ENCODE measurements around the gene TSKU.

The TSKU gene

DNA sequence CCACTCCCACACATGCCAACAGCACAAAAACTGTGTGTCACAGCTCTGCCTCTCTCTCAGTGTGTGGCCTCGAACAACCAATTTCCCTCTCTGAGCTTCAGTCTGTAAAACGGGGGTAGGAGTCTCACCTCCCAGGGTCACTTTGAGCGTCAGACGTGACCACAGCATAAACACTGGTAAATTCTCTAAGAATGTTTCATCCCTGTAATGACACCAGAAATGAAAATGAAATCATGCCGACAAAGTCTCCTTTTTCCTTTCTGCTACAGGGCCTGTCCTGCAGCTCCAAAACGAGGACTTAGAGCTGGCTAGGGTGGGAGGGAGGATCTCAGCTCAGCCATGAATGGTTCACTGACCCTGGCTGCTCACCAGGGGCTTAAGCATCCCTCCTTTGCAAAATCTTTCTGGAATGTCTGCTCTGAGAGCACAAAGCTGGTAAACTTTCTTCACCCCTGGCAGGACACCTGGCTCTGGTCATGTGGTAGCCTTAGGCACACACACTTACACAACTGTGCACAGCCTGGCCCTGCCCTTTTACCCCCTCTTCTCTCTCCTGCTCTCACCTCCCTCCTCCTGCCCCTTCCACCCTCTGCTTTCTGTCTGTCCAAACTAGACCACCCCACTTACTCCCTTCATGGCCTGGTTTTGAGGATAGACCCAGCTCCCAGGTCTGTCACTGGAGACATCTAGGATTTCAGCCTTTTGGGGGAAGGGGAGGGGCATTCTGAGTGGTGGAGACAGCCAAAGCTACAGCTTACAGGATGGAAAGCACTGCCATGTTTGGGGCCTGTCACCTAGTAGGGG is 12.3 kb upstream of the TSKU start:
- peak; percentile 83 for DNase-seq (ENCODE audit: low spot score)

DNA sequence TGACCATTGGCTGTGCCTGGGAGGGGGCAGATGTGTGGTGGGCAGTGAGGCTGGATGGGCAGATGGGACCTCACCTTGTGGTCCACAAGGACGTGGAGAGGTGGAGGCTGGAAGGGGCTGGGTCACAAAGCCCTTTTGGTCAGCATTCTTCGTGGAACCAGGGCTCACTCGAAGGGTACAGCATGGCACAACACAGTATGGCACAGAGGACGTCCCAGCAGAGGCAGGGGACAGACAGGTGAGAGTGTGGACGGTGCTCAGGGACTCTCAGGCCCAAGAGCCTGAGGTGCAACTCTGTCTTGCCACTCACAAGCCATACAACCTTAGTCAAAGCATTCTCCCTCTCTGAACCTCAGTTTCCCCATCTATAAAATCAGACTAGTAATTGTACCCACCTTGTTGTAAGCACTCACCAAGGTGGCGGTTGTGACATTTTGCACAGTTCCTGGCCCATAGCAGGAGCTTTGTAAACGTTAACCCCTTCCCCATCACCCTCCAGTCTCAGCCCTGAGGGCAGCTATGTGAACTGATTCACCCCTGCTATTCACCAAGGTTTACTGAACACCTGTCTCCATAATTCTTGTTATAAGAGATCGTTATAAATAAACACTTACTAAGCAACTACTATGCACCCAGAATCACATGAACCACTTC is 11.6 kb upstream of the TSKU start:
- DNase-seq (ENCODE audit: low spot score) = no peak

DNA sequence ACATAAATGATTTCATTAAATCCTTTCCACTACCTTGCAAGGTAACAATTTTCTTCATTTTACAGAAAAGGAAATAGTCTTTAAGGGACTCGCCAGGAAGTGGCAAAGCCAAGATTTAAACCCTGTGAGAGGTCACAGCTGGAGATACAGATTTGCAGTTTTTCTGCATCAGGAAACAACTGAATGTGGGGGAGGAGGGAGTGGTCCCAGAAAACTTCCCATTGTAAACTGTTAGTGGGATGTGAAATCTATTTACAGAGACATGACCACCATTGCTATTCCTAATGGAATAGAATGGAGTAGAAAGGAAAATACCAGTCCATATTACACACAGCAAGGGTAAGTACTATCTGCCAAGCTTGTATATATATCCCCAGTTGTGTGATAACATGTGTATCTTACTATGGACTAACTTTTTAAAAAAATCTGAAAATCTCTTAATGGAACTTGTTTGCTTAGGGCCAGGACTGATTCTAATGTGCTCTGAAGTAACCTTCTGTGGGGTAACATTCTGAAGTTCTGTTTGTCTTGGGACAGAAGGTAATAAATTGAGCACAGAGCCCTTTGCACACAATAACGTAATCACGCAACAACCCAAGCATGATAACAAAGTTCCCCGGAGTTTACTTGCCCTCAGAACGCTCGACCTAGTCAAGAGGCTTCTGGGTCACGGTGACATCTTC is 10.9 kb upstream of the TSKU start:
- DNase-seq (ENCODE audit: low spot score) = no peak

DNA sequence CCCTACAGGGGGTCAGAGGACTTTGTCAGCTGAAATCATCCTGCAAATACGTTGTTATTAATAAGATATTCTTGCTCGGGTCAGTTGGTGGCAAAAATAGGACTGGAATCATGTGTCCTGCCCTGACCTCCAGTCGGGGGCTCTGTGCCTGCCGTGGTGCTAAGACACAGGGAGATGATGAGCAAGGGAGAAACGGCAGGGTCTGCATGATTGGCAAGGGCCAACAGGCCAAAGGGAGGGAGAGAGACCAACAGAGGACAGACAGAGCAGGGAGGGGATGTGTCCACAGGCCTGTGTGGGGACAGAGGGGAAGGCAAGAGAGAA is 10.4 kb upstream of the TSKU start:
- DNase-seq (ENCODE audit: low spot score) = no peak

DNA sequence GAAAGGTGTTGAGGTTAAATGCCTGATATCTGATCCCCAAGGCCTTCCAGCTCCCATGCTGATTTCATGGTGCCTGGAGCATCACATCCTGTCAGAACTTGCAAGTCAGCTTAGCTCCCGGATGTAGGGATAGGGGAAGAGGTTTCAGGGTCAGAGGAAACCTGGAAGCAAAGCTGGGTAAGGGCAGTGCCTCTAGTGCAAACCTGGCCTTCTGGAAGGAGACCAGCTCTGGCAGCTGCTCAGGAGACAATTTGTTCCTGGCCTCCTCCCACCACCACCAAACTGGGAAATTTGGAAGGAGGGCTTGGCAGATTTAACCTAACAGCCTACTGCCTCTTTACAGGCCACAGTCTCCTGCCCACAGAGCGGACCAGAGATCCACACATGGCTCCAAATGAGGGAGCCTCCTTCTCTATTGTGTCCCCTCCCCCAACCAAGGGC is 9.2 kb upstream of the TSKU start:
- no peak for DNase-seq (ENCODE audit: low spot score)

DNA sequence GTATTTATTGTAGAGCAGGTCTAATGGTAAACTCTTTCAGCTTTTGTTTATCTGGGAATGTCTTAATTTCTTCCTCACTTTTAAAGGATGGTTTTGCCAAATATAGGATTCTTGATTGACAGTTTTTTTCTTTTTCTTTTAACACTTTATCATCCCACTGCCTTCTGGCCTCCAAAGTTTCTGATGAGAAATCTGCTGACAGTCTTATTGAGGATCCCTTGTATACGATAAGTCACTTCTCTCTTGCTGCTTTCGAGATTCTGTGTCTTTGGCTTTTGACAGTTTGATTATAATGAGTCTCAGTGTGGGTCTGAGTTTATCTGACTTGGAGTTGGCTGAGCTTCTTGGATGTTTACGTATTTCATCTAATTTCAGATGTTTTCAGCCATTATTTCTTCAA is 6.7 kb upstream of the TSKU start:
- DNase-seq (ENCODE audit: low spot score) = no peak

DNA sequence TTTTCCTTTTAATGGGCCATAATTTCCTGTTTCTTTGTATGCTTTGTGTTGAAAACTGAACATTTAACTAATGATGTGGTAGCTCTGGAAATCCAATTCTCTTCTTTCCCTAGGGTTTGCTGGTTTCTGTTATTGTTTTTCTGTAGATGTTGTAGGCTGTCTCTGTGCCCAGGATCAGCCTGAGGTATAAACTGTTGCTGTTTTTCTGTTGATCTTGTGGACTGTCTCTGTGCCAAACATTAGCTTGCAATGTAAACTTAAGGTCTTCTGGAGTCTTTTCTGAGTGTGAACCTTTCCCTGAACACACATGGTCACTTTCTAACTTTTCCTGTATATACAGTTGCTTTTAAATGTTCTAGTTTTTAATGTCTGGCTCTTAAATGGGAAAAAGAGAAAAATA is 5.9 kb upstream of the TSKU start:
- no peak for DNase-seq (ENCODE audit: low spot score)

DNA sequence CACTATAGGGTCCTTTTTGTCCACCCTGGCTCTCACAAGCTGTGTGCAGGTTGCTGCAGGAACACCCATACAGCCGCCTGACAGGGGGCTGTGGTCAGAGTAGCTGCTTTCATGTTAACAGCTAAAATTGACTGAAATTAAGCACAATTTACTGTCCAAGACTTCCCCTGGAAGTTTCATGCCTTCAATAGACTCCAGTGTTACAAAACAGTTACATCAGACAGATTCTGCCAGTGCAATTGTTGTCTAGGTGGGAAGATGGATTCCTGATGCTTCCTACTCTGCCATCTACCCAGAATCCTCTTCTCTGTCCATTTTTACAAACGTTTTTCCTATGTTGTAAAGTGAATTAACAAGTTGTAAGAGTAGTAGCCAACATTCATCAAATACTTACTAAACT is 5.3 kb upstream of the TSKU start:
- no peak for DNase-seq (ENCODE audit: low spot score)

DNA sequence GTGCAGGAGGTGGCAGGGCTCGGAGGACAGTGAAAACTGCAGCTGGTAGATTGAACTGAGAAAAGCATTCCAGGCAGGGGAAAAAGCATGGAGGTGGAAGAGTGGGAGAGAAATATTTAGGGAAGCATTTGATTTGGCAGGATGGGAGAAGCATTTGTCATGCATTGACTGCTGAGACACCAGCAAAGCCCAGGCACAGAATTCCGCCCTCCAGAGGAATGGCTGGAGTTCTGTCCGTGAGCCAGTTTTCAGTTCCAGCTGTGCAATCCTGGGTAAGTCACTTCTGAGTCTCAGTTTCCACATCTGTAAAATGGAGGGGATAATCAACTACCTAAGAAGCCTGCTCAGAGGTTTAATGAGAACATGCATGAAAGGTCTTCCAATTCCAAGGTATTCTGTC is 4.3 kb upstream of the TSKU start:
- no peak for DNase-seq (ENCODE audit: low spot score)

DNA sequence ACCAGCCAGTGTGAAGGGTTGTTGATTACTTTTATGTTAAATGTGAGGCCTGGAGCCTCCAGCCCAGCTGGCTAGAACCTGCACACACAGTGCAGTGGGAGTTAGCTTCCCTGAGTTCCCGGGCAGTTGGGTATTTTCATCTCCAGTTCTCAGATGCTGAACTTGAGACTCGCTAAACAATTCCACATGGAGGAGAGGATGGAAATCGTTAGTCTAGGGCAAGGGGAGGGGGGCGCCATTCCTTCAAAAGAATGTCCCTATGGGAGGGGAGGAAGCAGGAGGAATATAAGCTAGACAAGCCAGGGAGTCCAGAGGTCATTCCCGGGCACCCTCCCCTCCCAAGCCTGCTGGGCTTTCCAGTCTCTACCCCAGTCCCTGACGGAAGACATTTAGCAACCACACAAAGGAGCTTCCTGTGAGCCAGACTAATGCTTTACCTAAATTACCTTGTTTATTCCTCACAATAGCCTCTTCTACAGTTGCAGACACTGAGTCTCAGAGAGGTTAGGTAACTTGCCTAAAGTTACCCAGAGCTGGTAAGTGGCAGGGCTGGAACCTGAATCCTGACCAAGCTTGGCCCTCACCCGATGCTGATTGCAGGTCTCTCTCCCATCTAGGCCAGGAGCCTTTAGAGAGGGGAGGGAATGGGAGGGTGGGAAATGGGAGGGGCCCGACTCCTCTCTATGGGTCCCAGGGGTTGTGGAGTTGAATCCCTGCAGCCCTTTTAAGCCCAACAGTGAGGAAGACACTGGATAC is 1.9 kb upstream of the TSKU start:
- DNase-seq (ENCODE audit: low spot score) = no peak

DNA sequence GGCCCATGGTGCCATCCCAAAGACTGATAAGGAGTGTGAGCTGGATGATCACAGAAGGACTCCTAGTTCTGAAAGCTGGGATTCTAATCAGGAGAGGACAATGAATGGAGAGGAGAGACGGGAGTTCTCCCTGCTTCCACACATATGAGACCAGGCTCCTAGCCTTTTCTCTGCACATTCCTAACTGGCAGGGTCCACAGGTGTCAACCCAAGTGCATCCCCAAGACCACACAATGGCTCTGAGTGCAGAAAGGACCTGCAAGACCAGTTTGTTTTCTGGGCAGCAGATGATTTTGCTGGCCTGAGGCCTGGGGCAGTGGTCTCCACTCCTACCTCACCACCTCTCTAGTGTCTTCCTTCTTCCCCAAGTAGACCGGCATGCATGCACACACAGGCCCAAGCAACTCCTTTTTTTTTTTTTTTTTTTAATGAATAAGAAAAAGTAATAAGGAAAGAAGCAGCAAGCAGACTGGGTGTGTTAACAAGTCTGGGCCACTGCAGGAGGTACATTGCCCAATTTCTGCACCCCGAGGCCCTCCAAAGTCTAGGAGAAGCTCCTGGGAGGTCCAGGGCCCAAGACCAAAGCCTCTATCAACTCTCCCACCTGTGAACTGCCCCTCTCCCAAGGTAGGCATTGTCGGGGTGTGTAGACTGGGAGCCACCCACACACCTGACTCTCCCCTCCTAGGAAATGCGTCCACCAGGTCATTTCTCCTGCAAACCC is 1.2 kb upstream of the TSKU start:
- DNase-seq (ENCODE audit: low spot score) = no peak

DNA sequence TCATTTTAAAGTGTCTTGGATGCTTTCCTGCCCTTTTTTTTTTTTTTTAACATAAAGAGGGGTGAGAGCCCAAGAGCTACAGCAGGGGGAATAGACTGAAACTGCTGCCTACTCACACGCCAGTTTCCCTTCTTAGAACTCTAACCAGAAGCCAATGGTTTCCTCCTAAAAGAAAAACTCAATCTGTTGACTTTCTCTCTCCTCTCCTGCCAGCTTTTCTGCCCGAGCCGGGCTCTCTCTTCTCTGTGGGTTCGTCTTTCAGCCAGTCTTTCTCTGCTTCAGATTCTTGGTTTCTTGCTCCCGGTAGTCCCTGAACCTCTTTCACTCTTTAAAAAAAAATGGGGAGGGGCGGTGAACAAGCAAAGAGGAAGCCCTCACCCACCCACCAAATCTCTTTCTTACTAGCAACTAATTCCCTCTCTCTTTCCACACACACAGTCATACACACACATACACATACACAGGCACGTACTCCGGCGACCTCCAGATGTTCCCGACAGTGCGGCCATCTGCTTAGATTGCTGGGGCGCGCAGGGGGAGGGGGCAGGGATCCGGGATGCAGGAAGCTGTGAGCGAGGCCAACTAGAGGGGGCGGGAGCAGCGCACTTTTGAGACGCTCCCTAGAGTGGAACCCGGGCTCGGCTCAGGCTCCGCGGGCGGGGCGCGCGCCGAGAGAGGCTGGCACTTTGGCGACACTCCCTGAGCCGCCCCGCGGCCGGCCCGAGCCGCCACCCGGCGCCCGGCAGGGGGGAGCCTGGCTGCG is 444 bp upstream of the TSKU start:
- peak; percentile 91 for DNase-seq (ENCODE audit: low spot score)

DNA sequence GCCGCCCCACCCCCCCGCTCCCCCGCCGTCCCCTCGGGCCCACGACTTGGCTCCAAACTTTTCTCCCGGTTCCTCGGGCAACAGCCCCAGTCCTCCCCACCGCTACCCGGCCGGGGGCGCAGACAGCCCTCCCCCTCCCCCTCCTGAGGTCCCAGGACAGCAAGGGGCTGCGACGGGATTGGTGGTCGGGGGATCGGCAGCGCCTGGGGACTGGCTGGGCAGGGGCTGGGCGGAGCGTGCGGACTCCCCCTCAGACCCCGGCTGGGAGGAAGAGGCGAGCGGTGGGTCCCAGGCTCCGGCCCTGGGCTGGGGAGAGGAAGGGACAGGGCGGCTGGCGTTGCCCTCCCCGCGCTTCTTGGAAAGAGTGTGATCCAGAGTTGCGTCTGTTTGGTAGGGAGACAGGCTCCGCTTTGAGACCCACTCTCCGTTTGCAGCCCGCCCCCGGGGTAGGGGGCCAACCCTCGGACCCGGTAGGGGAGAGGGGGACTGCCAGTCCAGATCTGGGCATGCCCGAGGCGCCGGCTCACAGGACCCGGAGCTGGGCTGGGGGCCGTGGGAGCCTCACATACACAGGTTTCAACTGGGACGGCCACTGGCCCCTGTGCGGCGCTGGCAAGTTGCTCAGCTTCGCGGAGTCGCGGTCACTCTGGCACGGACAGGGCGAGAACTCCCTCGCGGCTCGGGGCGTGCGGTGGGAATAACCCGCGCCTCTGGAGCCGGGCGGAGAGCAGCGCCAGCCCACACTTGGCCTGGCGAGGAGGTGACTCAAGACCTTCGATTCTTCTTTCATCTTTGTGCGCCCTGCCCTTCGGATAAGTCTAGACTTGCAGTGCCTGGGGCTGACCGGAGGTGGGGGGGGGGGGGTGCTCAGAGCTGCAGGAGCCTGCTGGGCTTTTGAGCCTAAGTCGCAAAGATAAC is 999 bp downstream of the TSKU start:
- DNase-seq (ENCODE audit: low spot score) = peak; percentile 75

DNA sequence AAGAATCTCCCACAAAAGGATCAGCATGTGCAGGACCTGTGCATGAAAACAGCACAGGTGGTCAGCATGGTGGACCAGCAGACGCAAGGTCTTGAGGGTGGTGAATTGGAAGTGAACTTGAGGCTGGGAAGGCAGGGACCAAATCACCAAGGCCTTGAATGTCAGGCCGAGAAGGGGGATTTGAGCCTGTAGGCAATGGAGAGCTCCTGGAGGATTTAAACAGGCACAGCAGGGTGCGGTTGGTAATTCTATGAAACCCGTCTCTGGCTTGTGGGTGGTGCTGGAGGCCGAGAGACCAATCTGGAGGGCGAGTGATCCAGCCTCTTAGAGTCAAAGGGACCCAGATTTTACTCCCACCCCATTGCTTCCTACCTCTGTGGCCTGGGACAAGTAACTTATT is 2.4 kb downstream of the TSKU start:
- DNase-seq (ENCODE audit: low spot score) = no peak

DNA sequence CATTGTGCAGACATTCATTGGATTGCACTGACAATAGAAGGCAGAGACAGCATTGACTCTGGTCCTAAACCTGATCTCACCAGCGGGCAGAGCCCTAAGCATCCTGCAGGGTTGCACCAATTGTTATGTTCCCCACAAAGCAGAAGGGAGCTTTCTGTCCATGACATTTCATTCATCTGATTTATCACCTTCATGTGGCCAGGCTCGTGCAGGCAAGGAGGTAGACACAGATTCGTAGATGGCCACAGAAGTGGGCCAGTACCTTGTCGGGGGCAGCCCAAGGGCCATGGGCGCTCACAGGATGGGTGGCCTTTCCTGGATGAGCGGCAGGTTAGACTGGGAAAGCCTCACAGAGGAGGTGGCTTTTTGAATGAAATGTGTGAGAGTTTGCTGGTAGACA is 2.9 kb downstream of the TSKU start:
- no peak for DNase-seq (ENCODE audit: low spot score)

DNA sequence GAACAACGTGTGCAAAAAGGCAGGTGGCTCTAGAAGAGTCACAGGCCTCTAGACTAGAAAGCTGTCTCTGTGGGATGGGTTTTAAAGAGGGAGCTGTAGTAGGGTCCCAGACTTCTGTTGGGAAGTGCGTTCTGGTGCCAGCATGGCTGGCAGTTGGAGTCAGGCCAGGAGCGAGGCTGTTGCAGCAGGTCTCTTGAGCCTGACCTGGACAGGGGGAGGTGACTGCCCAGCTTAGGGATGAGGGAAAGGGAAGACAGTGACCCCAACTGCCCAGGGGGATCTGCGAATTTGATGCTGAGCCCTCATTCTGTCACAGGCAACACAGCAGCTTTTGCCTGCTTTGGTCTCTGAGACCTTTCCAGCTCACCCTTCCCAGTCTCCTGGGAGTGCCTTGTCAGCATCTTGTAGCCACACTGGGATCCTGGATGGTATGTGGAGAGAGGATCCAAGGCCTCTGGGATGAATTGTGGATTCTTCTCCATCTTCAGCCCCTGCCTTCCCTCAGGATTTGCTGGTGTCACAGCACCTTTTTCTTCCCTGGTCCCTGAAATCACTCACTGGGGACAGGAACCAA is 3.4 kb downstream of the TSKU start:
- DNase-seq (ENCODE audit: low spot score) = no peak

DNA sequence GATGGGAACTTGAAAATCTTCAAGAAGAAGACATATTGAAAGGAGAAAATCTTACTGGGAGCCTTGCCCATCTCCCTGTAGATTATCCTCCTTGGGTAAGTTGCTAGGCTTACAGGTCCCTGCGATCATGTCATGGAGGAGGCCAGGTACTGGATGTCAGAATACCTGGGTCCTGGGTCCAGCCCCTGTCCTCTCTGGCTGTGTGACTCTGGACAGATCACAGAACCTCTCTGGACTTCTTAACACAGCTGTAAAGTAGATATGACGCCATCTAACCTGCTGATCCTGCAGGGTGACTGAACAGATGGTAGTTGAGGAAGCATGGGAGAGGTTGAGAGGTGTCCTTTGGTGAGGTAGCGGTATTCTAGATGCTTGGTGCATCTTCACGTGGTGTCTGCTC is 4.1 kb downstream of the TSKU start:
- no peak for DNase-seq (ENCODE audit: low spot score)

DNA sequence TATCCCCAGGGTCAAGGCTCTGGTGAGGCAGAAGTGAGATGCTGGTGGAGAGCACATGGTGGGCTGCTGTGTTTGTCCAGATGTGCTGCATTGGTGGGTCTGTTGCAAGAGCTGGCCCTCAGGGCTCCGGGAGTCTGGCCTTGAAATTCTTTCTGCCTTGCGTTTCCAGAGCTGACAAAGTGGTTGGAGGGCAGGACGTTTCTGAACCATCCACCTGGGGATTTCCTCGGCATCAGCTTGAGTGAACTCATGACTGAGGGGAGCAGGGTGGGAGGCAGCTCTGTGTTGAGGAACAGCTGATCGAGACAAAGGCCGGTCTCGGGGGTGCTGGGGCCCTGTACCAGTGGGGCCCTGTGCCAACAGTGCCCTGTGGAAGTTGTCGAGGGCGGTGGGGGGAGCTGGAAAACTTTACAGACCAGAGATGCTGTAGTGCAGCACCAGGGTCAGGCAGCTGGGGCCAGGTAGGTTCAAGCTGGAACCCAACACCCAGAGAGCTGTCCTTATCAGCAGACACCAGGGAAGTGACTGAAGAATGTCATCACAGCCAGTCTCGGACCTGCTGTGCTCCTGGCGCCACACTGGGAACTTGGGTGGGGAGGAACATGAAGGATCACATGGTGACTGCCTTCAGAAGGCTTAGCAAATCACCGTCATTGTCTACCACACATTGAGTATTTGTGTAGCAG is 4.9 kb downstream of the TSKU start:
- no peak for DNase-seq (ENCODE audit: low spot score)
